Head of caudate nucleus (tissue), 42 donors: ENCODE data around the gene TMEM183A.
A peak's percentile ranks its signal among the peaks of the same experiment; 100 is the strongest.
"Not testable (repeated sequence)": the region's sequence is repeated elsewhere in the genome, so short reads cannot be mapped to it uniquely, and the experiment has no call there.

Experiments
- DNase-seq, 42 donors: peaks; one replicate each; pipeline versions ENCODE4 v3.0.0 to v3.0.0-alpha.2; 2020 to 2021; ENCODE audit warnings: mixed read lengths in 7 of 42
- intact Hi-C: fragments of 100-400 bp; cut with DNase I; formaldehyde crosslinking; loops from one replicate; pipeline ENCODE4 v1.15.0; 2022

The TMEM183A gene

DNA sequence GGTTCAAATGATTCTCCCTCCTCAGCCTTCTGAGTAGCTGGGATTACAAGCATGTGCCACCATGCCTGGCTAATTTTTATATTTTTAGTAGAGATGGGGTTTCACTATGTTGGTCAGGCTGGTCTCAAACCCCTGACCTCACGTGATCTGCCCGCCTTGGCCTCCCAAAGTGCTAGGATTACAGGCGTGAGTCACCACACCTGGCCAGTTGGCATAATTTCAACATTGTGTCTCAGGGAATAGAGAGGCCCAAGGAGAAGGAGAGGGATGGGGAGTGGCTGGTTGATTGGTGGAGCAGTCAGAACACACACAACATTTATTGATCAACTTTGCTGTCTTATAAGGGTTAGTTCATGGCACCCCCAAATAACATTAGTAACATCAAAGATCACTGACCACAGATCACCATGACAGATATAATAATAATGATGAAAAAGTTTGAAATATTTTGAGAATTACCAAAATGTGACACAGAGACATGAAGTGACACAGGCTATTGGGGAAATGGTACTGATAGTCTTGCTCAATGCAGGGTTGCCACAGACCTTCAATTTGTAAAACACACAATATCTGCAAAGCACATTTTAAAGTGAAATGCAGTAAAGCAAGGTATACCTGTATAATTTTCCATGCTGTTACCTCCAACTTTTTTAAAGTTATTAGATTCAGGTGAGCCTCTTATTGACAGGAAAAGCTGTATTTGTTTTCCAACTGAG, 24.3 kb upstream of the TMEM183A start:
- intact Hi-C loops = no loop called here
- no peak for DNase-seq

DNA sequence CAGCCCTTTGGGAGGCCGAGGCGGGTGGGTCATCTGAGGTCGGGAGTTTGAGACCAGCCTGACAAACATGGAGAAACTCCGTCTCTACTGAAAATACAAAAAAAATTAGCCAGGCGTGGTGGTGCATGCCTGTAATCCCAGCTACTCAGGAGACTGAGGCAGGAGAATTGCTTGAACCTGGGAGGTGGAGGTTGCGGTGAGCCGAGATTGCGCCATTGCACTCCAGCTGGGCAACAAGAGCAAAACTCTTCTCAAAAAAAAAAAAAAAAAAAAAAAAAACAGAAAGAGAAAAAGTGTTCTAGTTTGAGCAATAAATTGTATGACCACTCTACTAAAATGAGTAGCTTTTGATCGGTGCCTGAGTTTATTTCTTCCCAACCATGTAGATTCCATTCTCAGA, 21.1 kb upstream of the TMEM183A start:
- intact Hi-C loops, DNase-seq: not testable (repeated sequence)

DNA sequence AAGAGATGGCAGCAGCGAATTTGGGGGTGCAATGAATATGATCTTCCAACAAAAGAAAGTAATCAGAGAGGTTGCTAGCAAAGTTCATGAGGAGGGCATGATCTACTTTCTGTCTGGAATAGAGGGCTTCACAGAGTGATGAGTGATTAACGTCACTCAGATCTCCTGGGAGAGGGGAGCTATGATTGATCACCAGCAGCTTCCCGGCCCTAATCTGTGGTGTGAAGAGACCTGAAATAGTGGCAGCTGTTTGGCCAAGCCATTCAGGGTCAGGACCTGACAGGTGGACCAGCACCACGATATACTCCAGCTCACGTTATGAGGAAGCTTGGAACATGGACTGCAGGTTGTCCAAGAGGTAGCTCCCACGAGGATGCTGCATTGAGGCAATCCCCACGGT, 19.9 kb upstream of the TMEM183A start:
- no peak for DNase-seq
- intact Hi-C loops = no loop called here

DNA sequence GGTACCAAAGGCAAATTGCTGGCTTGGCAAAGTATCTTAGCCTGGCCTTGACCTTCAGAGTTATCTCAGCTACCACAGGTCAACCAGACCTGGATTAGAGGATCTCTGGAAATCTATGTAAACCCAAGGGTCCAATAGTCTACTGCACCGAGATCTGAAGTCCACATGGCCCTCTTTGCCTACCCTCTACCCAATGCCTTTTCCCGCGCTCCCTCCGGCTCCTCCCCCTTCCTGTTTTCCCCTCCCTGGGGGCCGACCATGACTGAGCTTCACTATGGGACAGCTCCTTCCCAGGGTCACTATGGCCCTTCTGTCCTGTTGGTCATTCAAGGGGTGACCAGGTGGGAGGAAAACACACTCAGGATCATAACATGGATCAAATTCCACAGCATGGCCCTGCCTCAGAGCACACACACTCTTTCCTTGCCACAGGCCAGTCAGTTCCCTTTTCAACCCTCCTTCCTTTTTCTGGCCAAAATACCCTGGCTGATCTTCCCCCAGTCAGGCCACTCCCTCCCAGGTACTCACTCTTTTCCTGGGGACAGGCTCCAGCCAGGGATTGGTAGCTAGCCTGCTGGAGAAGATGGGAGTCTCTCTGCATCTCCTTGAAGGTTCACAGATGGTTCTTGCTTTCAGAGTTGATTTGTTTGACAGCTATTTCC, 19.1 kb upstream of the TMEM183A start:
- no peak for DNase-seq

DNA sequence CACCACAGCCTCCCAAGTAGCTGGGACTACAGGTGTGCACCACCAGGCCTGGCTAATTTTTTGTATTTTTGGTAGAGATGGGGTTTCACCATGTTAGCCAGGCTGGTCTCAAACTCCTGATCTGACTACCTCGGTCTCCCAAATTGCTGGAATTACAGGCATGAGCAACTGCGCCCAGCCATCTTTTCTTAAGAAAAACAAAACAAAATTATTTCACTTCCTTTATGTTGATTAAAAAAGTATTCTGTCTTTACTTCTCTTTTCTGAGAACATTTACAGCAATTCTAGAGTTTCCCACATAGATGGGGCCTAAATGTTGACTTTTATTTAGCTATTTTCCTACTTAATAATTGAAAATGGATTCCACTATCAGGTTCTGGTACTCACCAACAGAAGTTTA, 17.3 kb upstream of the TMEM183A start:
- intact Hi-C loops = no loop called here
- no peak for DNase-seq

More for the DNA sequence above, 19.1 kb upstream of the TMEM183A start:
- intact Hi-C loops = no loop called here

DNA sequence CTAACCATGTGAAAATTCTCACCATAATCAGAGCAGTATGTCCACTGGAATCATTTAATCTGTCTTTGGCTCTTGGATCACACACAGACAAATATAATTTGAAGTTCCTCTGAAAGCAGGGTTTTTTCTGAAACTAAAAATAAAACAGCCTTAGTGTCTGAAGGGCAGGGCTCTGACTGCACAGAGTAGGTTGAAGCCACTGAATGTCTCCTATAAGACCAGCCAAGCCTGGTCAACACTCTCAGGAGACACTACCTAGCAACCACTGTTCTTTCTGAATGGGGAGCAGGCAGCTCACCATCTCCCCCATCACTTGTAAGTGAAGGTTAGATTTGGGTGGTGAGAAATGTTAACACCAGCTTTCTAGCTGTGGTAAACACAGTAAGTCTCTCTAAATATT, 16.1 kb upstream of the TMEM183A start:
- no peak for DNase-seq
- intact Hi-C loops = no loop called here

DNA sequence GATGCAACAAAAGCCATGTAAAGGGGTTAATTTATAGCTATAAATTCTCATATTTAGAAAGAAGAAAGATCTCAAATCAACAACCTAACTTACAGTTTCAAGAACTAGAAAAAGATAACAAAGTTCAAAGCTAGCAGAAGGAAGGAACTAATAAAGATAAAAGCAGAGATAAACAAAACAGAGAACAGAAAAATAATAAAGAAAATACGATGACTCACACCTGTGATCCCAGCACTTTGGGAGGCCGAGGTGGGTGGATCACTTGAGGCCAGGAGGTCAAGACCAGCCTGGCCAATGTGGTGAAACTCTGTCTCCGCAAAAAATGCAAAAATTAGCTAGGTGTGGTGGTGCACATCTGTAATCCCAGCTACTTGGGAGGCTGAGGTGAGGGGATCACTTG, 12.4 kb upstream of the TMEM183A start:
- no peak for DNase-seq
- intact Hi-C loops = no loop called here

DNA sequence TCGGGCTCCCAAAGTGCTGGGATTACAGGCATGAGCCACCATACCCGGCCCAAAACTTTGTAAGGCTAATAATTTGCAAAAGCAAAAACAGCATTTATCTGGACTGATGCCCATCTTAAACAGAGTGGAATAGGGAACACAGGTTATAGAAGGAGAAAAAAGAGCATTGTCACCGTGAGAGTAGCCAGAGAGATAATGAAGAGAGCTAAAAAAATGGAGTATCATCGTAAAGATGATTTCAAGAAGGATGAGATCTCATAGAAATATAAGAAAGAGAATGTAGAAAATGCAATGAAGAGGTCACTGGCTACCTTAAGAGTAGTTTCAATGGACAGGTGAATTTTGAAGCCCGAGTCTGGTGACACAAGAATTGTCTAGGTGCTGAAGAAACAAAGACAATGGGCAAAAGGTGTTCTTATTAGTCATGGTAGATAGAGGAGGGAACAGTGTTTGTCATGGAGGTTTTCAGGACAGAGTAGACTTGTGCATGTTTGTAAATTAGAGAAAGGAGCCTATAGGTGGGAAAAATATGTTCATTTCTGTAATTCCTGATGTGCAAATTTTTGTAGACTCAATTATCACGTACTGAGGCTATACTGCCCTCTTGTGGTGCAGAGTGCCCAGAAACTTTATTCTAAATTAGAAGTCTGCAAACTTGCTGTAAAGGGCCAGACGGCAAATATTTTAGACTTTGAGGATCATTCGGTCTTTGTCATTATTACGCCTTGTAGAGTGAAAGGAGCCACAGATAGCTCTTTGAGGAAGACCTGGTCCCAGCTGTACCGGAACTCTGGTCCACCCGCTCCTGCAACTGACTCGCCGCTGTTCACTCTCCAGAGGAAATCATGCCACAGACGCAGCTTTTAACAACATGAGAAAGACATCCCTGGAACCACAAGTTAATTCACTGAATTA, 8.1 kb upstream of the TMEM183A start:
- intact Hi-C loops = no loop called here
- DNase-seq = peak in 37 of 42 donors; percentile 6 to 88 (median 60)

DNA sequence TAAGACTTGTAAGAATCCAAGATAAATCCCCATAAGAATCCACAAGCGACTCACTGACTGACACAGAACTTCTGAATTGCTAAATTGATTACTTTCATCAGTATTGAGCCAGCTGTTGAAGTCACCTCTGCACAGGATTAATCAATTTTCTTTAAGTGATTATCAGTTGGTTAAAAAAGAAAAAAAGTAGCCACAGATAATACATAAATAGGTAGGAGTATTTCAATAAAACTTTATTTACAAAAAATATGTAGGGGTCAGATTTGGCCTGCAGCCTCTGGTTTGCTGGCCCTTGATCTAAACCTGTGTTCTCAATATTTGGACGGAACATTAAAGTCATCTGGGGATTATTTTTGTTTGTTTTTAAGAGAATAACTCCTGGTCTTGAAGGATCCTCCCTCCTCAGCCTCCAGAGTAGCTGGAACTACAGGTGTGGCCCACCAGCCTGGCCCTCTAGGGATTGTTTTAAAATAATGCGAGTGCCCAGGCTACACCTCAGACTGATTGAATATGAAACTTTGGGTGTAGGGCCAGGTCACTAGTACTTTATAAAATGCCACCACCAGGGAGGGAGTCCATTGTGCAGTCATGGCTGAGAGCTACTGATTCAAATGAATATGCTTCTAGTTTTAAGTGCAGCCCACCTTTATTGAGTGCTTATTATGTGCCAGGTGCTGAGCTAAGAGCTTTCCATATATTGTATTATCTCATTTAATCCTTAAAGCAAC, 6.8 kb upstream of the TMEM183A start:
- intact Hi-C loops = no loop called here
- DNase-seq = no peak

DNA sequence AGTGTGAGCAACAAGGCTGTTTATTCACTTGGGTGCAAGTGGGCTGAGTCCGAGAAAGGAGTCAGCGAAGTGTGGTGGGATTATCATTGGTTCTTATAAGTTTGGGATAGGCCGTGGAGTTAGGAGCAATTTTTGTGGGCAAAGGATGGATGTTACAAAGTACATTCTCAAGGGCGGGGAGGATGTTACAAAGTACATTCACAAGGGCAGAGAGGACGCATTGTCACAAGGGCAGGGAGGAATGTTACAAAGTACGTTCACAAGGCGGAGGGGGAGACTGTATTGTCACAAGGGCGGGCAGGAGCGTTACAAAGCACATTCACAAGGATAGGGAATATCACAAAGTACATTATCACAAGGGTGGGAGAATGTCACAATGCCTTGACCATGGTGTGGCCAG, 5.2 kb upstream of the TMEM183A start:
- no peak for DNase-seq

DNA sequence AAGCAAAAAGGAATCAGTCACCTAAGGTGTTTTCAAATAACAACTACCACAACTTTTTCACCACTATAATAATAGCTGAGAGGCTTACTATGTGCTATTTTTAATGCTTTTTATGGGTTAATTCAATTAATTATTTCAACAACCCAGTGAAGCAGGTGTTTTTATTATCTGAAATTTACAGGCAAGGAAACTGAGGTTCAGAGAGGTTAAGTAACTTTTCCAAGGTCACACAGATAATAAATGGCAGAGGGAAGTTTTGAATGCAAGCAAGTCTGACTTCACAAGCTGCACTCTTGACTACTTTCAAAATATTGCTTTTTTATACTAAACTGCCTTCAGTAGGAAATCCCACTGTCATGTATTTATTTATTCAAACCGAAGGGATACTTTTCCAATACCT, 4.2 kb upstream of the TMEM183A start:
- intact Hi-C loops = no loop called here
- DNase-seq = no peak

More for the DNA sequence above, 5.2 kb upstream of the TMEM183A start:
- intact Hi-C loops = no loop called here

DNA sequence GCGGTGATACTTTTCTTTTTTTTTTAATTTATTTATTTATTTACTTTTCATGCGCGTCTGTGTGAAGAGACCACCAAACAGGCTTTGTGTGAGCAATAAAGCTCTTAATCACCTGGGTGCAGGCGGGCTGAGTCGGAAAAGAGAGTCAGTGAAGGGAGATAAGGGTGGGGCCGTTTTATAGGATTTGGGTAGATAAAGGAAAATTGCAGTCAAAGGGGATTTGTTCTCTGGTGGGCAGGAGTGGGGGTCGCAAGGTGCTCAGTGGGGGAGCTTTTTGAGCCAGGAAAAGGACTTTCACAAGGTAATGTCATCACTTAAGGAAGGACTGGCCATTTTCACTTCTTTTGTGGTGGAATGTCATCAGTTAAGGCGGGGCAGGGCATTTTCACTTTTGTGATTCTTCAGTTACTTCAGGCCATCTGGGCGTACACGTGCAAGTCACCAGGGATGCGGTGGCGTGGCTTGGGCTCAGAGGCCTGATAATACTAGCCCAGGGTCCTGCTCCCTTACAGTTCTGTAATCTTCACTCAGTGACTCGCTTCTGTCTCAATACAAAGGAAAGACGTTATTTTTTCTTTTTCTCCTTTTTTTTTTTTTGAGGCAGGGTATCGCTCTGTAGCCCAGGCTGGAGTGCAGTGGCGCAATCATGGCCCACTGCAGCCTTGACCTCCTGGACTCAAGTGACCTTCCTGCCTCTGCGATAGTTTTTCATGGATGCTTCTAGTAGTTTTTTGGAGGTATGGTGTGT, 1.6 kb upstream of the TMEM183A start:
- intact Hi-C loops, DNase-seq: not testable (repeated sequence)

DNA sequence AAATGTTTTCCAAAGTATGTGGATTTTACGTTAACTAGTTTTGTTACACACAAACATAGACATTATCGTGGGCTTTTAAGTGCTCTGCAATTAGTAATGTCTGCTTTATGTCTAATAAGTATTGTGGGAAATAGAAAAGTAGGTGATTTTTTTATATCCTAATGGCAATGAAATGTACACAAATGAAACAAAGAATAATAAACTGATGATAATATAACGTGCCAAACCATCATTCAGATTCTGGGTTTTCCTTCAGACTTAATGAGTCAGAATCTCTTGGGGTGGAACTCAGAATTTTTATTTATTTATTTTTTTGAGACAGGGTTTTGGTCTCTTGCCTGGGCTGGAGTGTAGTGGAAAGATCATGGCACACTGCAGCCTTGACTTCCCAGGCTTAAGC, 2.0 kb downstream of the TMEM183A start:
- intact Hi-C loops = no loop called here
- DNase-seq = no peak

DNA sequence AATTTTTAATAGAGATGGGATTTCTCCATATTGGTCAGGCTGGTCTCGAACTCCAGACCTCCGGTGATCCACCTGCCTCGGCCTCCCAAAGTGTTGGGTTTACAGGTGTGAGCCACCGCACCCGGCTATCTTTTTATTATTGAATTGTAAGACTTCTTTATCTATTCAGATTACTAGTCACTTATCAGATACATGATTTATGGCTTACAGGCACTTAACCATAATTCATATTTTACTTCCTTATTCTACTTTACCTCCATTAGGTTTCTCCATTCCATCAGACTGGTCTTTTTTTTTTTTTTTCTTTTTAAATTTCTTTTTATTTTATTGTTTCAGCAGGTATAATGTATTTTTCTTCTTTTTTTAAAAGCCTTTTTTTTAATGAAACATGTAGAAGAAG, 4.4 kb downstream of the TMEM183A start:
- intact Hi-C loops = no loop called here
- DNase-seq = no peak

DNA sequence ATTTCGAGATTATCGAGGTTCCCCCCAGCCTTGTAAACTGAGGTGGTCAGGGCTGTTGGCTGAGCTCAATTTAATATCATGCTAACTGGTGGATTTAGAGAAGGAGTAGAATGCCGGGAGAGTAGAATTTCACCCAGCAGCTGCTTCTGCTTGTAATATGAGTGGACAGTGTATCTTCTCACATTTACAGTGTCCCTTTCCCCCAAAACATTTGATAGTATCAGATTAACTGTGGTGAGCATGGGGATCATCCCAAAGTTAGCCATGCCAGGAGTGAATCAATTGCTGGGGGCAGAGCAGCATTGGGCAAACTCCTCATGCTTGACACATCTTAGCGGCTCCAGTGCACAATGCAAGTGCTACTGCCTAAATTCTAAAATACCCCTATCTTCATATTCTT, 9.9 kb downstream of the TMEM183A start:
- intact Hi-C loops = no loop called here
- no peak for DNase-seq

DNA sequence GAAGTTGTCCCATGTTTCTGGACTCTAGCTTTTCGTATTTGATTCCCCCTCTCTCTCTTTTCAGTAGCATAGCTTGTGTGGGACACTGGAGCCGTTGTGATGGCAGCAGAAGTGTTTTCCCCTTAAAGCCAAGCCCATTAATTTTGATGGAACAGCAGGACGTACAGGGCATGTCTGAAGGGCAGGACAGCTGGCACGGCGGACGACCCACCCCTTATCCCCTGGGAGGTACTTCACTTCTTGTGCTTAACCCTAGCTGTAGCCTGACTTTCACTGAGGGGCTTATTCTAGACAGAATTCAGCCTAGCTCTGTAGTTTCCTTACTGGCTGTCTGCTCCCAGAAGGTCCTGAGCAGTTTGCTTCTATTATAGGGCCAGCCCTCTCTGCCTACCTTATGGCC, 10.5 kb downstream of the TMEM183A start:
- intact Hi-C loops = no loop called here
- DNase-seq = no peak

DNA sequence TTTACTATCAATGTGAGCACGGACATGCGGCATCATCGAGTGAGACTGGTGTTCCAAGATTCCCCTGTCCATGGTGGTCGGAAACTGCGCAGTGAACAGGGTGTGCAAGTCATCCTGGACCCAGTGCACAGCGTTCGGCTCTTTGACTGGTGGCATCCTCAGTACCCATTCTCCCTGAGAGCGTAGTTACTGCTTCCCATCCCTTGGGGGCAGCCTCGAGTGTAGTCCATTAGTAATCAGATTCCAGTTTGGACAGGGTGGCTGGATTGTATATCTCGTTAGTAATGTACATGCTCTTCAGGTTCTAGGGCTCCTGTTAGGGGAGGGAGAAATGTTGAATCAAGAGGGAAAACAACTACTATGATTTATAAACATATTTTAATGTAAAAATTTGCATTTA, 15.7 kb downstream of the TMEM183A start:
- intact Hi-C loops, DNase-seq: not testable (repeated sequence)

DNA sequence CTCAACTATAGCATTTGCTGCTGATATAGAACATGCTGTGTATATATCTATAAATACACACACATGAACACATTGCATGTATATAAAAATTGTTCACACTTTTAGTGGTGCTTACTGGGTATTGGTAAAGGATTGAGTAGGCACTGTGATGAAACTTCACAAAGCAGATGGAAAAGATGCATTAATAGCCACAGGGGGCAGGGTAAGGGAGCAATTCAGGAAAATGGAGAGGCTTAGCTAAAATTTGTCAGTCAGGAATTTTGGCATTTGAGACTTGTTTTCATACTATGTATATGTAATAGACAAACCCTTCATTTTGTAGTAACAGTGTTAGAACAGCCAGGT, 18.5 kb downstream of the TMEM183A start:
- intact Hi-C loops = no loop called here
- peak in 1 of 42 donors; percentile 16 for DNase-seq
